Epithelial cell of proximal tubule (primary cell): Measurements from ENCODE around the gene ANKLE2. TPM values are rescaled to one million over a fixed set of nuclear protein-coding genes. Genes with fewer than 3 reads are reported as not detected.

Experiments used
- DNase-seq: peaks from one replicate; pipeline ENCODE4 v3.0.0-alpha.2; 2011; ENCODE audit warnings: low read depth
- H3K4me3 ChIP-seq: 2 replicates; pipeline ENCODE4 v1.5.1; 2011; ENCODE audit warnings: low read depth, mild to moderate bottlenecking, low read length
- total RNA-seq: library from RNA; depleted of rRNA; stranded (reverse); fragments of >200 nt; gene quantifications from 2 replicates; pipeline ENCODE4 v1.2.3, GENCODE V29; 2015
- TF ChIP-seq, protein P1 (sequence below): conservative IDR thresholded peaks from 2 replicates; pipeline ENCODE4 v1.5.1; 2012; ENCODE audit warnings: low read depth, mild to moderate bottlenecking, low read length

ANKLE2 gene
- total RNA-seq, 1 donor from 2014 or later: 111 TPM

DNA sequence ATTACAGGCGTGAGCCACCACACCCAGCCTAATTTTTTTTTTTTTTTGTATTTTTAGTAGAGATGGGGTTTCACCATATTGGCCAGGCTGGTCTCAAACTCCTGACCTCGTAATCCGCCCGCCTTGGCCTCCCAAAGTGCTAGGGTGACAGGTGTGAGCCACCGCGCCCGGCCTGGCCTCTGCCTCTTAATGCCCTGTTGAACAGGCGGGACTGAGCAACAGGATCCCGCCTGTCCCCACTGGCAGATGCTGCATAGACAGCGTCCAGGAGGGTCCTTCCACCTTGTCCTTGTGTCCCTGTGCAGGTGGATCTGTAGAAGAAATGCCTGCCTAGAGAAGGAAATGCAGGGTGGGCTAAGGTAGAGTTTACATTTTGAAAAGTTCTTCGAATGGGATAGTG lies 45.3 kb downstream of the ANKLE2 start:
- no peak overlapping the region for H3K4me3 ChIP-seq
- TF ChIP-seq, protein P1, sequence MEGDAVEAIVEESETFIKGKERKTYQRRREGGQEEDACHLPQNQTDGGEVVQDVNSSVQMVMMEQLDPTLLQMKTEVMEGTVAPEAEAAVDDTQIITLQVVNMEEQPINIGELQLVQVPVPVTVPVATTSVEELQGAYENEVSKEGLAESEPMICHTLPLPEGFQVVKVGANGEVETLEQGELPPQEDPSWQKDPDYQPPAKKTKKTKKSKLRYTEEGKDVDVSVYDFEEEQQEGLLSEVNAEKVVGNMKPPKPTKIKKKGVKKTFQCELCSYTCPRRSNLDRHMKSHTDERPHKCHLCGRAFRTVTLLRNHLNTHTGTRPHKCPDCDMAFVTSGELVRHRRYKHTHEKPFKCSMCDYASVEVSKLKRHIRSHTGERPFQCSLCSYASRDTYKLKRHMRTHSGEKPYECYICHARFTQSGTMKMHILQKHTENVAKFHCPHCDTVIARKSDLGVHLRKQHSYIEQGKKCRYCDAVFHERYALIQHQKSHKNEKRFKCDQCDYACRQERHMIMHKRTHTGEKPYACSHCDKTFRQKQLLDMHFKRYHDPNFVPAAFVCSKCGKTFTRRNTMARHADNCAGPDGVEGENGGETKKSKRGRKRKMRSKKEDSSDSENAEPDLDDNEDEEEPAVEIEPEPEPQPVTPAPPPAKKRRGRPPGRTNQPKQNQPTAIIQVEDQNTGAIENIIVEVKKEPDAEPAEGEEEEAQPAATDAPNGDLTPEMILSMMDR: no peak
- DNase-seq: no peak

GRCh38 chr12:132715874-132716273 lies 45.8 kb downstream of the ANKLE2 start:
- H3K4me3 ChIP-seq: no peak overlapping the region
- TF ChIP-seq, protein P1: no peak
- no peak for DNase-seq

GRCh38 chr12:132713123-132713522 lies 48.5 kb downstream of the ANKLE2 start:
- H3K4me3 ChIP-seq: no peak overlapping the region
- TF ChIP-seq, protein P1: no peak
- no peak for DNase-seq

DNA sequence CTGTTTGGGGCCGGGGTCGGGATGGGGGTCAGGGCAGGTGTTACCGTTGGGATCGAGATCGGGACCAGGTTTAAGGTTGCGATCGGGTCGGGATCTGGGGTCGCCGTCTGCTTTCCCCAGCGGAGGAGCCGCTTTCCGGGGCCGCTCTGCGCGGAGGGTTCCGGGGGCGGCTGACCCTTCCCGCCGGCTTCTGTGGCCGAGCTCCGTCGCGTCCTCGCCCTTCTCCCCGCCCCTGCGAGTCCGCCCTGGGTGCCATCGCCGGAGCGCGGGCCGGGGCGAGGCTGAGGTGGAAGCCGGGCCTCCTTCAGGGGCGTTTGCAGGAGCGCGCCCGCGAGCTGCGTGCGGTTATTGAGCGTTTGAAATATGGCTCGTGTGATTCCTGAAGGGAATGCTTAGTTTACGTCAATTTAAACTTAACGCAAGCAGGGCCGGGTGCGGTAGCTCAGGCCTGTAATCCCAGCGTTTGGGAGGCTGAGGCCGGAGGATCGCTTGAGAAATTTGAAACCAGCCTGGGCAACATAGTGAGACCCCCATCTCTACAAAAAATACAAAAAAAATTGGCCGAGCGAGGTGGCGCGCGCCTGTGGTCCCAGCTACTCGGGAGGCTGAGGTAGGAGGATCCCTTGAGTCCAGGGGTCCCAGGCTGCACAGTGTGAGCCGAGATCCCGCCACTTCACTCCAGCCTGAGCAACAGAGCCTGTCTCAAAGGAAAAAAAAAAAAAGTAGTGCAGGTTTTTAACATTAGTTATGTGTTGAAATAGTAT lies 50.4 kb downstream of the ANKLE2 start:
- TF ChIP-seq, protein P1: no peak
- peak overlapping the region; percentile 81 for H3K4me3 ChIP-seq
- no peak for DNase-seq

GRCh38 chr12:132710405-132711079 lies 51.1 kb downstream of the ANKLE2 start, which contains the start of gene PGAM5:
TSS of gene PGAM5 (plus strand) at chr12:132710842. CDS start at chr12:132710877, 35 bp downstream.
- H3K4me3 ChIP-seq: peak within 1 kb of the TSS; percentile 81
- TF ChIP-seq, protein P1: no peak
- DNase-seq: no peak

GRCh38 chr12:132710043-132710404 lies 51.6 kb downstream of the ANKLE2 start:
- no peak for DNase-seq
- H3K4me3 ChIP-seq: peak overlapping the region; percentile 81
- TF ChIP-seq, protein P1: no peak
